ENCODE results near the gene RCCD1. TPM values are rescaled to one million over a fixed set of nuclear protein-coding genes. Genes with fewer than 3 reads are reported as not detected.

Gene RCCD1
- total RNA-seq, 1 experiment from 2014 or later: 26.1 TPM

- Mint-ChIP-seq H3K27ac (no peak overlapping the region; the same call in 1 of the 2 replicates), H3K4me3 (peak overlapping the region; percentile 74), H3K27me3 (ENCODE audit: low read depth) (no peaks in the 10 kb centered on the region), H3K4me1 (peaks cover 16% of the 10 kb centered on the region), H3K36me3 (peaks cover 34% of the 10 kb centered on the region), H3K9me3 (no peaks in the 10 kb centered on the region)
- DNase-seq (ENCODE audit: low spot score) (no peak), ATAC-seq (no peak)
- POLR2A ChIA-PET: interaction anchor here (1.2 to 2.1 kb wide), 2 partner anchors 21 to 52 kb away, joined by 3 to 10 read pairs; partner anchors contain the start of gene UNC45A
- CTCF ChIA-PET: interaction anchor here (0.7 to 6.2 kb wide), 29 partner anchors 9 to 336 kb away, joined by 3 to 264 read pairs (median 9); partner anchors contain the start of genes HDDC3, MAN2A2, PRC1 and UNC45A
- TF ChIP-seq NFYB (CRISPR knock-in tag; conservative IDR thresholded peaks at IDR 0.05; ENCODE audit: low read depth) (no peak), RELA (CRISPR knock-in tag; IDR thresholded peaks at IDR 0.05; ENCODE audit: borderline replicate concordance) (no peak), ZNF281 (CRISPR knock-in tag; IDR thresholded peaks at IDR 0.05) (no peak)
- TF ChIP-seq, protein P1, sequence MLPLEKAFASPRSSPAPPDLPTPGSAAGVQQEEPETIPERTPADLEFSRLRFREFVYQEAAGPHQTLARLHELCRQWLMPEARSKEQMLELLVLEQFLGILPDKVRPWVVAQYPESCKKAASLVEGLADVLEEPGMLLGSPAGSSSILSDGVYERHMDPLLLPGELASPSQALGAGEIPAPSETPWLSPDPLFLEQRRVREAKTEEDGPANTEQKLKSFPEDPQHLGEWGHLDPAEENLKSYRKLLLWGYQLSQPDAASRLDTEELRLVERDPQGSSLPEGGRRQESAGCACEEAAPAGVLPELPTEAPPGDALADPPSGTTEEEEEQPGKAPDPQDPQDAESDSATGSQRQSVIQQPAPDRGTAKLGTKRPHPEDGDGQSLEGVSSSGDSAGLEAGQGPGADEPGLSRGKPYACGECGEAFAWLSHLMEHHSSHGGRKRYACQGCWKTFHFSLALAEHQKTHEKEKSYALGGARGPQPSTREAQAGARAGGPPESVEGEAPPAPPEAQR (CRISPR knock-in tag; IDR thresholded peaks at IDR 0.05): no peak
Measured at GRCh38 chr15:90955624-90956273, 1.1 kb downstream of the RCCD1 start.

- 0 out of 2 replicates have a peak, but pooled peaks have one; percentile 19 for TF ChIP-seq ZNF281 (CRISPR knock-in tag; IDR thresholded peaks at IDR 0.05)
- TF ChIP-seq CREB1 (CRISPR knock-in tag; IDR thresholded peaks at IDR 0.05): no peak
- no peak for TF ChIP-seq HMGA2 (CRISPR knock-in tag; IDR thresholded peaks at IDR 0.05)
- 0 out of 2 replicates have a peak, but pooled peaks have one; percentile 36 for TF ChIP-seq ZNF317 (CRISPR knock-in tag; IDR thresholded peaks at IDR 0.05; ENCODE audit: borderline replicate concordance, low read depth)
- TF ChIP-seq CTCF (IDR thresholded peaks at IDR 0.05): peak; percentile 91
- TF ChIP-seq, protein P2, sequence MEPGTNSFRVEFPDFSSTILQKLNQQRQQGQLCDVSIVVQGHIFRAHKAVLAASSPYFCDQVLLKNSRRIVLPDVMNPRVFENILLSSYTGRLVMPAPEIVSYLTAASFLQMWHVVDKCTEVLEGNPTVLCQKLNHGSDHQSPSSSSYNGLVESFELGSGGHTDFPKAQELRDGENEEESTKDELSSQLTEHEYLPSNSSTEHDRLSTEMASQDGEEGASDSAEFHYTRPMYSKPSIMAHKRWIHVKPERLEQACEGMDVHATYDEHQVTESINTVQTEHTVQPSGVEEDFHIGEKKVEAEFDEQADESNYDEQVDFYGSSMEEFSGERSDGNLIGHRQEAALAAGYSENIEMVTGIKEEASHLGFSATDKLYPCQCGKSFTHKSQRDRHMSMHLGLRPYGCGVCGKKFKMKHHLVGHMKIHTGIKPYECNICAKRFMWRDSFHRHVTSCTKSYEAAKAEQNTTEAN (CRISPR knock-in tag; IDR thresholded peaks at IDR 0.05): 0 out of 2 replicates have a peak, but pooled peaks have one; percentile 50
- no peak for TF ChIP-seq JAZF1 (CRISPR knock-in tag; IDR thresholded peaks at IDR 0.05)
- no peak for TF ChIP-seq ZNF232 (CRISPR knock-in tag; IDR thresholded peaks at IDR 0.05)
- TF ChIP-seq ZNF416 (CRISPR knock-in tag; IDR thresholded peaks at IDR 0.05): peak; percentile 68; the same call in 1 of the 2 replicates
- peak; percentile 5; the same call in 1 of the 2 replicates for TF ChIP-seq MYBL2 (CRISPR knock-in tag; IDR thresholded peaks at IDR 0.05)
- no peak for TF ChIP-seq USF1 (CRISPR knock-in tag; IDR thresholded peaks at IDR 0.05)
- peak; percentile 96 for TF ChIP-seq HMGXB4 (CRISPR knock-in tag; IDR thresholded peaks at IDR 0.05)
- peak; percentile 35 for TF ChIP-seq SP1 (CRISPR knock-in tag; conservative IDR thresholded peaks at IDR 0.05)
- TF ChIP-seq SMAD4 (CRISPR knock-in tag; IDR thresholded peaks at IDR 0.05): no peak
- ChIA-PET POLR2A (interaction anchor here (0.7 to 2.1 kb wide), 9 partner anchors 10 to 239 kb away, joined by 3 to 10 read pairs (median 4); partner anchors contain the start of genes BLM, PRC1 and UNC45A), CTCF (interaction anchor here (0.6 to 6.2 kb wide), 57 partner anchors 9 to 1381 kb away, joined by 3 to 264 read pairs (median 5); partner anchors contain the start of genes BLM, FES, HDDC3 and MAN2A2)
- no peaks in the 10 kb centered on the region for H3K27me3 Mint-ChIP-seq (ENCODE audit: low read depth)
- H3K4me3 Mint-ChIP-seq: peak overlapping the region; percentile 74
- H3K27ac Mint-ChIP-seq: no peak overlapping the region
- peaks cover 33% of the 10 kb centered on the region for H3K36me3 Mint-ChIP-seq
- no peaks in the 10 kb centered on the region for H3K9me3 Mint-ChIP-seq
- DNase-seq (ENCODE audit: low spot score) (peak; percentile 91), ATAC-seq (peak; percentile 43)
- peaks cover 16% of the 10 kb centered on the region for H3K4me1 Mint-ChIP-seq
Measured at GRCh38 chr15:90956274-90957030, 1.8 kb downstream of the RCCD1 start.

Measured in WTC11 (cell line).